Measurements from ENCODE around the gene TIMM22.

GRCh38 chr17:1011138-1011537 lies 14.2 kb downstream of the TIMM22 start:
- TF ChIP-seq POLR2AphosphoS5 (IDR thresholded peaks at IDR 0.05; ENCODE audit: insufficient read depth, low read depth, low read length) (no peak), CTCF (IDR thresholded peaks at IDR 0.05; ENCODE audit: extremely low read depth in 1 of 2, insufficient read depth in 1 of 2, low read depth in 1 of 2, low read length in 2 of 2) (no peak), POLR2A (IDR thresholded peaks at IDR 0.05; ENCODE audit: low read depth, low read length) (no peak)
